GM19468 (cell line): Measurements from ENCODE around the gene ARHGAP45.
"Not testable (repeated sequence)": the region's sequence is repeated elsewhere in the genome, so short reads cannot be mapped to it uniquely, and the experiment has no call there.

Source experiments
- ATAC-seq: cut with Tn5 transposase; IDR thresholded peaks from one replicate; pipeline ENCODE4 v1.9.1; 2021; ENCODE audit warnings: mild to moderate bottlenecking, moderate library complexity, moderate number of reproducible peaks; ENCODE audit not compliant: unreplicated experiment; ENCODE audit errors: extremely low read depth

Gene ARHGAP45

GRCh38 chr19:1111641-1112267, 44.8 kb downstream of the ARHGAP45 start:
- ATAC-seq, result no peak

GRCh38 chr19:1112268-1113029, 45.5 kb downstream of the ARHGAP45 start:
- no peak for ATAC-seq

DNA sequence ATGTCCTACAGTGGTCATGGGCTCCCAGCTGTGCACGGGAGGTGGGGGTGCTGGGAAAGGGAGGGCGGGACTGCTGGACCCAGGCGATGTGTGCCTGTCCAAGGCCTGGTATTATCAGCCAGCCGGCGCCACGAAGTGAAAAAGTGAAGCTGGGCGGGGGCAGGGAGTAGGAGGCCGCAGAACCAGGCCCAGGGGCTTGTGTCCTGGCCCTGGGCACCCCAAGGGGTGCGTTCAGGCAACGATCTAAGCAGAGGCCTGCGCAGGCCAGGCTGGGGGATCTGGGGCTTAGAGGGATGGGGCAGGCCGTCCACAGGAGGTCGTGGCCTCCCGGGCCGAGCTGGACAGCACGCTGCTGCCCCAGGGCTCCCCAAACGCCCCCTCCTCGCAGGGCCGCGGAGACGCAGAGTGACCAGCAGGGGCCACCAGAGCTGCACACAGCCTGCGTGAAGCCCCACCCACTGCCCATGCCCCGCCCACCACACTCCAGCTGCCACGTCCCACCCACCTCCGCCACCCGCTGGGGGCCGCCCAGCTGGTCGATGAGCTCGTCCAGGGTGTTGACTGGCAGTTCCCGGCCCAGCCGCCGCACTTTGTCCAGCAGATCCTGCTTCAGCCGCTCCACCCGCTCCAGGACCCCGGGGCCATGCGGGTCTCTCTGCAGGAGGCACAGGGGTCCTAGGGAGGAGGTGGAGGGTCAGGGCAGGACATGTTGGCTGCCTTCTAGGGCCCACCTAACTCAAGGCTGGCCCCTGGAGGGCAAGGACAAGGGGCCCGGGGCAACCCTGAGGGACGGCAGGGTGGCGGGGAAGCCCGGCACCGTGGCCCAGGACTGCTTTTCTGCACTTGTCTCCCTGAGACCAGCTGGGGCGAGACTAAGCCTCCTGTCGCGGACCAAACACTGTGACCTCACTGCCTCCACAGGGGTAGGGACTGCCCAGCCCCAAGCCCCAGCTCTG, 46.3 kb downstream of the ARHGAP45 start:
- ATAC-seq, result no peak

DNA sequence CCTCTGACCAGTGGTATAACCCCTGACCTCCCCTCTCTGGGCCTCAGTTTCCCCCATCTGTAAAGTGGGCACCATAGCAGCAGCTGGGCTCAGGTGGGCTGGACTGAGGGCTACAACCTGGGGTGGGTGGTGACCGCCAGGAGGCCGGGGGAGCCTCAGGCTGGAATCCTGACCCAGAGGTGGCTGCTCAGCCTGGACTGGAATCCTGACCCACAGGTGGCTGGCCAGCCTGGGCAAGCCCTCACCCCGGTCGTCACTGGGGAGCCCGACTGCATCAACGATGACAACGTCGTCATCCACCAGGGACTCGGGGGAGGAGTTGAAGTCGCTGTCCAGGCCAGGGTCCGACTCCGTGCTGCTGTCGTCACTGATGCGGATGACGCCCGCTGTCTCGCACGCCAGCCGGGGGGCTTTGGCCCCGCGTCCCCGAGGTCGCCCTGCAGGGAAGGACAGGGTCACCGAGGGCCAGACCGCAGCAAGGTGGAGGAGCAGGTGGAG, 47.1 kb downstream of the ARHGAP45 start:
- no peak for ATAC-seq

GRCh38 chr19:1114728-1115127, 47.8 kb downstream of the ARHGAP45 start:
- not testable (repeated sequence) for ATAC-seq

- ATAC-seq, result no peak
Measured at GRCh38 chr19:1115646-1116420, 48.9 kb downstream of the ARHGAP45 start.

DNA sequence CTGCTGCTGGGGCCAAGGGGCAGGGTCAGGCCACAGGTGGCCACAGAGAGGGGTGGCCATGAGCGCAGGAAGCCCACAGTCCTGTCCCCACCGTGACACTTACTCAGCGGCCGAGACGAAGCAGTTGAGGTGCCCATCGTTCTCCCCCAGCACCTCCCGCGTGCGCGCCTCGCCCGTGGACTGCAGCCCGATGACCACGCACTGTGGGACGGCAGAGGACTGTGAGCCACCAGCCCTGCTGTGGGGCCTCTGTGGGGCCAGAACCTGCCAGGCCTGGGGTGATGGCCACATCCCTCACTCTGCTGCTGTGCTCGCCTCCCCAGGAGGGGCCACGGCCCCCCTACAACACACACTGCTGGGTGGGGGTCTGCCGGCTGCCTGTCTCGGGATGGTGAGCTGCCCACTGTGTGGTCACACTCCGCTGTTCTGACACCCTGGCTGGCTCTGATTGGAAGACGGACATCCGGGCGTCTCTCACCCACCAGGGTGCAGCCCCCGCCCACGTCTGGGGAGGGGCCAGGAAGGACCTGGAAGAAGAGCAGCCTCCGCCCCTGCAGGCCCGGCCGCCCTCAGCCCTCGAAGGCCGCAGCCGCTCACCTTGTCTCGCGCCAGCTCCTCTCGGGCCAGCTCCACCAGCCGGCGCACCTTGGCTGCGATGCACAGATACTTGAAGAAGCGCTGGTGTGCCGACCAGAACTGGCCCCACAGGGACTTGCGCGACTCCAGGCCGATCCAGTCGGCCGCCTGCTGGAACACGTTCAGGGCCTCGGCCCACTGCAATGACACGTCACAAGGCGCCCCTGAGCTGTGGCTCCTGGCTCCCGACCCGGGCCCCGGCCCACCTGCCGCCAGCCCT, 50.0 kb downstream of the ARHGAP45 start:
- no peak for ATAC-seq

- no peak for ATAC-seq
Measured at GRCh38 chr19:1117654-1118053, 50.7 kb downstream of the ARHGAP45 start.

DNA sequence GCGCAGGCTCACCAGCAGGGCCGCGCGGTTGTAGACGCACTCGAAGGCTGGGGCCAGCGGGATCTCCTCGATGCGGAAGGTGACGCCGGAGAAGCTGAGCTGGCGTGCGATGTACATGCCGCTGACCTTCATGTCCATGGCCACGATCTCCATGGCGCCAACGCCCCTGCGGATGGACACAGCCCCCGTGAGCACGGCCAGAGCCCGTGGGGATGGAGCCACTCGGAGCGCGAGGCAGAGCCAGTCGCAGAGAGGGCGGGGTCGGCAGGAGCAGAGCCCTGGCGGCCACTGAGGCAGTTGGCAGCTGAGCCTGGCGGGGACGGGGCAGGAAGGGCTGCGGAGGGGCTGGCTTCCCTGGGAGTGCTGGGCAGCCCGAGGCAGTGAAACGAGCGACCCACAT, 52.0 kb downstream of the ARHGAP45 start:
- no peak for ATAC-seq

- ATAC-seq, result no peak
Measured at GRCh38 chr19:1119475-1120217, 52.7 kb downstream of the ARHGAP45 start.

GRCh38 chr19:1121395-1121794, 54.4 kb downstream of the ARHGAP45 start:
- no peak for ATAC-seq

- ATAC-seq, result no peak
Measured at GRCh38 chr19:1122021-1122971, 55.3 kb downstream of the ARHGAP45 start.

- ATAC-seq, result no peak
Measured at GRCh38 chr19:1122972-1123363, 56.0 kb downstream of the ARHGAP45 start.

DNA sequence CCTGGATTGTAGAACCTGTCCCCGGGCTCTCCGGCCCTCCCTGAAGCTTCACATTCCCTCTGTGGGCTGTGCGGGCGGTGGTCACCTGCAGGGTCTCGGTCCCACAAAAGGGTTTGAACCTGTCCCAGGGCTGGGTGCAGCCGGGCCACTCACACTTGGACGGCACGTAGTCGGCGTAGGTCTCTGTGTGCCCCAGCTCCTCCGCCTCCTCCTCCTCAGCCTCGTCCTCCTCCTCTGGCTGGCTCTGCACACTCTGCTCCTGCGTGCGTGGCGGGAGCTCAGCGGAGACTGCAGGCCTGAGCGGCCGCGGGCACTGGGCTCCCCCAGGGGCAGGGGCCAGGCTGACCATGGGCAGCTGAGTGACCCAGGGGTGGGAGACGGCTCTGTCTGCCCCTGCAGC, 56.4 kb downstream of the ARHGAP45 start:
- ATAC-seq, result no peak

GRCh38 chr19:1123885-1124677, 57.1 kb downstream of the ARHGAP45 start:
- ATAC-seq, result no peak
